ENCODE results near the gene PPP1R1B.

DNA sequence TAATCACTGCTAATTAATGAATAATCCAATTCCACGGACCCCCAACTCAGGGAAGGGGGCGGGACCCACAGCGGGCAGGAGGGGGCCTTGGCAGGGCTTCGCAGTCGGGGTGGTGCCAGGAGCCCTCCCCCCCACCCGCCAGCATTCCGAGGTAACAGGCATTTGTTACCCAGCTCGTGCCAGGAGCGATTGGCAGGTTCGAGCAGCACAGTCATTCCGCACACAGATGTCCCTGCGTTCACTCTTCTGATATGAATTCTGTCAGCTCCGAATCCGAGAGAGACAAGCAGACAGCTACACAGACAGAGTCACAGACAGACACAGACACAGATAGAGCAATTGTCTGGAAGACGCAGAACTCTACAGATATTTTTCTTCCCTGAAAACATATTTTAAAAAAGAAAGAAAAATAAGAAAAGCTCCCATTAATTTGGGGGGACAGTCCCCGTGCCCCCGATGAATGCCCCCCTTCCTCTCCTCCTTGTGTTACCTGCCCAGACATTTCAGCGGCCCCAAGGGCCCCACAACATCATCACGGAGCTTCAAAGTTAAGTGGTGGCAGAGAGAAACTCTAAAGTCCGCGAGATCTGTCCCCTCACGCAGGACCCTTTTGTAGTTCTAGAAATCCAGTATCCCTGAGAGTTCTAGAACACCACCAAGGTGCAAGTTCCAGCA is 29.2 kb upstream of the PPP1R1B start:
- TF ChIP-seq, protein P1, sequence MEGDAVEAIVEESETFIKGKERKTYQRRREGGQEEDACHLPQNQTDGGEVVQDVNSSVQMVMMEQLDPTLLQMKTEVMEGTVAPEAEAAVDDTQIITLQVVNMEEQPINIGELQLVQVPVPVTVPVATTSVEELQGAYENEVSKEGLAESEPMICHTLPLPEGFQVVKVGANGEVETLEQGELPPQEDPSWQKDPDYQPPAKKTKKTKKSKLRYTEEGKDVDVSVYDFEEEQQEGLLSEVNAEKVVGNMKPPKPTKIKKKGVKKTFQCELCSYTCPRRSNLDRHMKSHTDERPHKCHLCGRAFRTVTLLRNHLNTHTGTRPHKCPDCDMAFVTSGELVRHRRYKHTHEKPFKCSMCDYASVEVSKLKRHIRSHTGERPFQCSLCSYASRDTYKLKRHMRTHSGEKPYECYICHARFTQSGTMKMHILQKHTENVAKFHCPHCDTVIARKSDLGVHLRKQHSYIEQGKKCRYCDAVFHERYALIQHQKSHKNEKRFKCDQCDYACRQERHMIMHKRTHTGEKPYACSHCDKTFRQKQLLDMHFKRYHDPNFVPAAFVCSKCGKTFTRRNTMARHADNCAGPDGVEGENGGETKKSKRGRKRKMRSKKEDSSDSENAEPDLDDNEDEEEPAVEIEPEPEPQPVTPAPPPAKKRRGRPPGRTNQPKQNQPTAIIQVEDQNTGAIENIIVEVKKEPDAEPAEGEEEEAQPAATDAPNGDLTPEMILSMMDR (conservative IDR thresholded peaks at IDR 0.05) = no peak
- TF ChIP-seq EZH2 (IDR thresholded peaks at IDR 0.05; ENCODE audit: low read depth) = no peak

Measured in PC-9 (cell line).